Astrocyte (in vitro differentiated cells and primary cell): ENCODE results near the gene RAB31. TPM values are rescaled to one million over a fixed set of nuclear protein-coding genes. Genes with fewer than 3 reads are reported as not detected.

ENCODE experiments used
- DNase-seq: peaks from one replicate; pipeline ENCODE4 v3.0.0-alpha.2; 2010; ENCODE audit warnings: low read depth
- FAIRE-seq: peaks from 2 replicates; lab custom pipeline; 2011; peaks lifted over from hg19 to GRCh38; lab: Jason Lieb, UNC
- H2AFZ ChIP-seq: 2 replicates; pipeline ENCODE4 v1.6.0; 2012; ENCODE audit warnings: low read depth, low read length, inconsistent platforms
- H3K27ac ChIP-seq: 2 replicates; pipeline ENCODE4 v1.5.1; 2011; ENCODE audit warnings: low read depth, low read length, inconsistent platforms
- H3K27me3 ChIP-seq: 2 replicates; pipeline ENCODE4 v1.6.0; 2011; ENCODE audit warnings: low read length, inconsistent platforms; ENCODE audit not compliant: insufficient read depth
- H3K36me3 ChIP-seq: 2 replicates; pipeline ENCODE4 v1.5.1; 2011; ENCODE audit warnings: low read length, inconsistent platforms; ENCODE audit not compliant: insufficient read depth
- H3K4me1 ChIP-seq: 2 replicates; pipeline ENCODE4 v1.5.1; 2011; ENCODE audit warnings: low read length, inconsistent platforms; ENCODE audit not compliant: insufficient read depth
- H3K4me2 ChIP-seq: 2 replicates; pipeline ENCODE4 v1.6.0; 2012; ENCODE audit warnings: low read length, inconsistent platforms
- H3K4me3 ChIP-seq: 2 replicates; pipeline ENCODE4 v1.5.1; 2011; ENCODE audit warnings: low read depth, mild to moderate bottlenecking, low read length, inconsistent platforms; ENCODE audit not compliant: insufficient read depth
- H3K79me2 ChIP-seq: 2 replicates; pipeline ENCODE4 v1.6.0; 2012; ENCODE audit warnings: mild to moderate bottlenecking, low read length, inconsistent platforms; ENCODE audit not compliant: insufficient read depth
- H3K9ac ChIP-seq: 2 replicates; pipeline ENCODE4 v1.6.0; 2012; ENCODE audit warnings: mild to moderate bottlenecking, low read length, inconsistent platforms
- H3K9me3 ChIP-seq: 2 replicates; pipeline ENCODE4 v1.5.1; 2012; ENCODE audit warnings: low read depth, mild to moderate bottlenecking, low read length, inconsistent platforms; ENCODE audit not compliant: insufficient read depth
- H4K20me1 ChIP-seq: 2 replicates; pipeline ENCODE4 v1.6.0; 2012; ENCODE audit warnings: low read length, inconsistent platforms; ENCODE audit not compliant: insufficient read depth
- H3K27ac Mint-ChIP-seq: one replicate; pipeline ENCODE4 v1.8.0; 2021; ENCODE audit warnings: mild to moderate bottlenecking, mixed read lengths; ENCODE audit not compliant: unreplicated experiment
- H3K27me3 Mint-ChIP-seq: one replicate; pipeline ENCODE4 v1.8.0; 2021; ENCODE audit warnings: low read depth, mixed read lengths; ENCODE audit not compliant: unreplicated experiment
- H3K36me3 Mint-ChIP-seq: one replicate; pipeline ENCODE4 v1.8.0; 2021; ENCODE audit warnings: low read depth, mixed read lengths; ENCODE audit not compliant: unreplicated experiment
- H3K4me1 Mint-ChIP-seq: one replicate; pipeline ENCODE4 v1.8.0; 2021; ENCODE audit warnings: low read depth, mixed read lengths; ENCODE audit not compliant: unreplicated experiment
- H3K4me3 Mint-ChIP-seq: one replicate; pipeline ENCODE4 v1.8.0; 2021; ENCODE audit warnings: mild to moderate bottlenecking, moderate library complexity, mixed read lengths; ENCODE audit not compliant: unreplicated experiment
- H3K9me3 Mint-ChIP-seq: one replicate; pipeline ENCODE4 v1.8.0; 2021; ENCODE audit warnings: mild to moderate bottlenecking, mixed read lengths; ENCODE audit not compliant: unreplicated experiment
- CTCF ChIP-seq: IDR thresholded peaks from 2 replicates; pipeline ENCODE4 v1.5.1; 2011; ENCODE audit warnings: low read depth, mild to moderate bottlenecking, inconsistent platforms, low read length, moderate library complexity; ENCODE audit not compliant: insufficient read depth
- EZH2 ChIP-seq: IDR thresholded peaks from 2 replicates; pipeline ENCODE4 v1.6.1; 2012; ENCODE audit warnings: mild to moderate bottlenecking, low read length, inconsistent platforms; ENCODE audit not compliant: insufficient read depth
- total RNA-seq: library from RNA; stranded (reverse); gene quantifications from 2 replicates; pipeline ENCODE4 v1.2.1, GENCODE V29; 2021

Gene RAB31
- total RNA-seq, 1 donor from 2014 or later = 100 TPM

GRCh38 chr18:9871244-9871746 lies 163.2 kb downstream of the RAB31 start:
- no peak overlapping the region for H2AFZ ChIP-seq
- Mint-ChIP-seq H3K4me3 (no peak overlapping the region), H3K36me3 (no peaks in the 10 kb centered on the region), H3K9me3 (peaks cover 5% of the 10 kb centered on the region), H3K4me1 (peaks cover 26% of the 10 kb centered on the region), H3K27ac (no peak overlapping the region), H3K27me3 (no peaks in the 10 kb centered on the region)
- DNase-seq (no peak), FAIRE-seq (no peak)
- H3K9me3 ChIP-seq = peaks cover under 1% of the 10 kb centered on the region
- peaks cover 26% of the 10 kb centered on the region for H3K4me1 ChIP-seq
- no peak for TF ChIP-seq EZH2
- no peak for TF ChIP-seq CTCF
- no peaks in the 10 kb centered on the region for H3K79me2 ChIP-seq
- H3K36me3 ChIP-seq = no peaks in the 10 kb centered on the region
- H3K4me3 ChIP-seq = no peak overlapping the region
- H3K27ac ChIP-seq = no peak overlapping the region
- H4K20me1 ChIP-seq = no peaks in the 10 kb centered on the region
- H3K9ac ChIP-seq = no peak overlapping the region
- H3K27me3 ChIP-seq = no peaks in the 10 kb centered on the region
- no peak overlapping the region for H3K4me2 ChIP-seq

GRCh38 chr18:9872823-9873222 lies 164.7 kb downstream of the RAB31 start:
- H3K27ac Mint-ChIP-seq = no peak overlapping the region
- FAIRE-seq (no peak), DNase-seq (no peak)
- H3K9me3 Mint-ChIP-seq = peaks cover 1% of the 10 kb centered on the region
- H3K27ac ChIP-seq = no peak overlapping the region
- H3K9ac ChIP-seq = no peak overlapping the region
- H3K36me3 Mint-ChIP-seq = no peaks in the 10 kb centered on the region
- no peak overlapping the region for H3K4me2 ChIP-seq
- H3K4me3 Mint-ChIP-seq = no peak overlapping the region
- no peaks in the 10 kb centered on the region for H4K20me1 ChIP-seq
- peaks cover 37% of the 10 kb centered on the region for H3K4me1 Mint-ChIP-seq
- no peak overlapping the region for H2AFZ ChIP-seq
- H3K9me3 ChIP-seq = no peaks in the 10 kb centered on the region
- H3K27me3 ChIP-seq = no peaks in the 10 kb centered on the region
- TF ChIP-seq CTCF (no peak), EZH2 (no peak)
- no peaks in the 10 kb centered on the region for H3K27me3 Mint-ChIP-seq
- H3K4me1 ChIP-seq = peaks cover 38% of the 10 kb centered on the region
- H3K36me3 ChIP-seq = no peaks in the 10 kb centered on the region
- no peaks in the 10 kb centered on the region for H3K79me2 ChIP-seq
- no peak overlapping the region for H3K4me3 ChIP-seq

- H3K36me3 Mint-ChIP-seq = no peaks in the 10 kb centered on the region
- Histone ChIP-seq H2AFZ (no peak overlapping the region), H3K27me3 (no peaks in the 10 kb centered on the region), H3K79me2 (no peaks in the 10 kb centered on the region), H3K9ac (no peak overlapping the region), H3K36me3 (no peaks in the 10 kb centered on the region), H3K4me3 (no peak overlapping the region), H3K4me2 (no peak overlapping the region), H3K4me1 (peaks cover 26% of the 10 kb centered on the region), H4K20me1 (no peaks in the 10 kb centered on the region), H3K27ac (no peak overlapping the region), H3K9me3 (no peaks in the 10 kb centered on the region)
- FAIRE-seq (no peak), DNase-seq (no peak)
- no peak overlapping the region for H3K4me3 Mint-ChIP-seq
- H3K4me1 Mint-ChIP-seq = peaks cover 23% of the 10 kb centered on the region
- H3K27ac Mint-ChIP-seq = no peak overlapping the region
- no peak for TF ChIP-seq EZH2
- TF ChIP-seq CTCF = no peak
- H3K9me3 Mint-ChIP-seq = no peaks in the 10 kb centered on the region
- no peaks in the 10 kb centered on the region for H3K27me3 Mint-ChIP-seq
Observed at GRCh38 chr18:9874728-9875127, 166.6 kb downstream of the RAB31 start.
